Heart left ventricle (tissue), 16 donors: ENCODE measurements around the gene LHX5. TPM values are rescaled to one million over a fixed set of nuclear protein-coding genes. Genes with fewer than 3 reads are reported as not detected.
"Not testable (repeated sequence)": the region's sequence is repeated elsewhere in the genome, so short reads cannot be mapped to it uniquely, and the experiment has no call there.

Experiments used
- ATAC-seq, 4 donors: fragments of 200-7000 bp; cut with Tn5 transposase; one replicate each; pipeline ENCODE4 v1.9.1; 2020 to 2022; ENCODE audit warnings: moderate library complexity in 4 of 4, mild to moderate bottlenecking in 3 of 4, moderate number of reproducible peaks in 1 of 4
- DNase-seq, 5 donors: peaks; one replicate each; pipeline ENCODE4 v3.0.0-alpha.2; 2020
- H3K27ac ChIP-seq, 12 donors: fragments of 200-600 bp; sonication (generic) in 4 of 12; one replicate each; pipeline versions ENCODE4 v1.5.0 to v1.8.0; 2016 to 2022; ENCODE audit warnings: mild to moderate bottlenecking in 2 of 12
- H3K27me3 ChIP-seq, 9 donors: fragments of 200-600 bp; sonication (generic) in 2 of 9; one replicate each; pipeline versions ENCODE4 v1.5.1 to v1.8.0; 2016 to 2022; ENCODE audit warnings: mild to moderate bottlenecking in 3 of 9
- H3K36me3 ChIP-seq, 9 donors: fragments of 200-600 bp; sonication (generic) in 2 of 9; one replicate each; pipeline versions ENCODE4 v1.5.0 to v1.8.0; 2018 to 2022; ENCODE audit warnings: mild to moderate bottlenecking in 2 of 9
- H3K4me1 ChIP-seq, 12 donors: fragments of 200-600 bp; sonication (generic) in 4 of 12; one replicate each; pipeline versions ENCODE4 v1.5.0 to v1.8.0; 2016 to 2022; ENCODE audit warnings: mild to moderate bottlenecking in 3 of 12
- H3K4me3 ChIP-seq, 12 donors: fragments of 200-600 bp; sonication (generic) in 4 of 12; one replicate each; pipeline versions ENCODE4 v1.5.0 to v1.8.0; 2017 to 2022; ENCODE audit warnings: mild to moderate bottlenecking in 9 of 12, moderate library complexity in 4 of 12
- H3K9me3 ChIP-seq, 12 donors: fragments of 200-600 bp; sonication (generic) in 4 of 12; one replicate each; pipeline versions ENCODE4 v1.5.0 to v1.8.0; 2016 to 2022; ENCODE audit warnings: mild to moderate bottlenecking in 1 of 12
- CTCF ChIP-seq, 12 donors: fragments of 200-600 bp; sonication (generic) in 4 of 12; IDR thresholded peaks; one replicate each; pipeline versions ENCODE4 v1.5.0 to v1.8.0; 2018 to 2022; ENCODE audit warnings: antibody characterized with exemption in 12 of 12, mild to moderate bottlenecking in 5 of 12
- POLR2A ChIP-seq, 2 donors: fragments of 450-650 bp; IDR thresholded peaks; one replicate each; pipeline ENCODE4 v1.6.1; 2017; ENCODE audit warnings: antibody characterized with exemption in 2 of 2, mild to moderate bottlenecking in 2 of 2, moderate library complexity in 2 of 2
- WGBS, 4 donors: extraction: QIAGEN DNeasy Blood & Tissue Kit in 2 of 4; methylation state at CpG; one replicate each; pipeline versions ENCODE4 v1.1.5 to v1.1.7; 2013 to 2018; 5-methylcytosine and 5-hydroxymethylcytosine counted together
- intact Hi-C, 10 donors: fragments of 100-400 bp; cut with DNase I; formaldehyde crosslinking; loops; one replicate each; pipeline versions ENCODE4 v1.11.1 to v1.14.2; 2022
- polyA plus RNA-seq, 2 donors: library from polyadenylated mRNA; stranded (reverse); fragments of 200-250 nt; gene quantifications; one replicate each; pipeline ENCODE4 v1.2.3, GENCODE V29; 2013
- total RNA-seq, 9 donors: library from RNA; depleted of rRNA in 2 of 9; stranded (reverse); fragments of >200 nt in 2 of 9; fragmentation: NEBNext Ultra II Directional in 3 of 9; extraction: Animal tissue kit (Norgen Biotek cat#: 25700) in 3 of 9; gene quantifications; one replicate each; pipeline versions ENCODE4 v1.1.0 to v1.2.4, GENCODE V29; 2016 to 2023
- donor health status: ischemic (EF 13 %, LVEDD 7.1; RV severe dilation, severe dysfunction).
- donor health status: healthy with polysubstance abuse.
- donor health status: DM: no; HTN: yes; CAD: no.
- donor health status: DM: no; HTN: no; CAD: no.
- donor health status: ischemic (EF 25% LVEDD 6.9; RV normal size, moderate dysfunction).
- donor health status: ischemic (EF 25% LVEDD 5.7; RV mildly dilated, moderate dysfunction).
- donor health status: healthy.
- donor health status: DM: yes; HTN: yes; CAD: no.
- donor health status: ischemic (EF 35%, LVEDD 5.7; RV mildly dilated, moderate dysfunction).
- donor health status: nonischemic (EF 11% LVEDD 7.7; RV severe dilation, severe dysfunction).
- donor health status: DM: yes; HTN: yes; CAD: no.
- donor health status: PGD.
- donor health status: ischemic (EF 29% LVEDD 5.4; RV normal size, mild dysfunction).
- donor health status: nonischemic (EF 23%, LVEDD 6.1; RV moderate dilation, normal function).

LHX5 gene
- total and polyA plus RNA-seq, 11 donors: not detected

GRCh38 chr12:113500782-113501311, 29.2 kb upstream of the LHX5 start:
- peaks cover 0 to 51% (median 19%) of the 10 kb centered on the region in 9 donors for H3K27me3 ChIP-seq

GRCh38 chr12:113500306-113500675, 28.6 kb upstream of the LHX5 start:
- H3K36me3 ChIP-seq: no peaks in the 10 kb centered on the region
- DNase-seq: no peak
- H3K9me3 ChIP-seq: peaks cover 0 to 9% (median 0%) of the 10 kb centered on the region in 12 donors
- WGBS, 4 donors: 23 to 30% (median 24%) methylated on average over 8 of the region's 8 CpGs
- ATAC-seq: no peak
- H3K27me3 ChIP-seq: peaks cover 0 to 48% (median 19%) of the 10 kb centered on the region in 9 donors
- no peak overlapping the region for H3K27ac ChIP-seq
- H3K4me1 ChIP-seq: no peaks in the 10 kb centered on the region
- no peak for TF ChIP-seq CTCF (IDR thresholded peaks at IDR 0.05)
- no peak for TF ChIP-seq POLR2A (IDR thresholded peaks at IDR 0.05)
- no peak overlapping the region for H3K4me3 ChIP-seq
- intact Hi-C loops: no loop called here

More at GRCh38 chr12:113500782-113501311, 29.2 kb upstream of the LHX5 start:
- no peaks in the 10 kb centered on the region for H3K36me3 ChIP-seq
- 20 to 34% (median 24%) methylated on average over 9 of the region's 9 CpGs for WGBS, 4 donors
- no peaks in the 10 kb centered on the region for H3K4me1 ChIP-seq
- no peak for ATAC-seq
- no peak overlapping the region for H3K4me3 ChIP-seq
- H3K9me3 ChIP-seq: peaks cover 0 to 9% (median 0%) of the 10 kb centered on the region in 12 donors
- no peak overlapping the region for H3K27ac ChIP-seq
- TF ChIP-seq POLR2A (IDR thresholded peaks at IDR 0.05) (no peak), CTCF (IDR thresholded peaks at IDR 0.05) (no peak)
- intact Hi-C loops: no loop called here
- DNase-seq: no peak

- H3K36me3 ChIP-seq: no peaks in the 10 kb centered on the region
- H3K9me3 ChIP-seq: no peaks in the 10 kb centered on the region
- no peak for DNase-seq
- intact Hi-C loops: no loop called here
- H3K4me3 ChIP-seq: no peak overlapping the region
- H3K27me3 ChIP-seq: peaks cover 0 to 48% (median 19%) of the 10 kb centered on the region in 9 donors
- no peaks in the 10 kb centered on the region for H3K4me1 ChIP-seq
- TF ChIP-seq POLR2A (IDR thresholded peaks at IDR 0.05): no peak
- TF ChIP-seq CTCF (IDR thresholded peaks at IDR 0.05): no peak
- ATAC-seq: no peak
- 49 to 59% (median 55%) methylated on average over 4 of the region's 4 CpGs for WGBS, 4 donors
- H3K27ac ChIP-seq: no peak overlapping the region
Observed at GRCh38 chr12:113498490-113498889, 26.8 kb upstream of the LHX5 start.

GRCh38 chr12:113497693-113498092, 26.0 kb upstream of the LHX5 start:
- Histone ChIP-seq H3K27me3 (peaks cover 0 to 45% (median 19%) of the 10 kb centered on the region in 9 donors), H3K36me3 (no peaks in the 10 kb centered on the region), H3K27ac (no peak overlapping the region), H3K4me1 (no peaks in the 10 kb centered on the region), H3K9me3 (no peaks in the 10 kb centered on the region), H3K4me3 (no peak overlapping the region)
- TF ChIP-seq POLR2A (IDR thresholded peaks at IDR 0.05): no peak
- no peak for TF ChIP-seq CTCF (IDR thresholded peaks at IDR 0.05)
- ATAC-seq: no peak
- WGBS, 4 donors: 56 to 65% (median 62%) methylated on average over 7 of the region's 7 CpGs
- no peak for DNase-seq
- intact Hi-C loops: no loop called here

- DNase-seq, H3K4me1 ChIP-seq, H3K9me3 ChIP-seq, H3K4me3 ChIP-seq, ATAC-seq, H3K27ac ChIP-seq, H3K36me3 ChIP-seq, intact Hi-C loops: not testable (repeated sequence)
- WGBS, 4 donors: 82 to 91% (median 85%) methylated on average over 6 of the region's 6 CpGs
- peaks cover 0 to 39% (median 18%) of the 10 kb centered on the region in 9 donors for H3K27me3 ChIP-seq
Observed at GRCh38 chr12:113495941-113496340, 24.3 kb upstream of the LHX5 start.
